Bronchial epithelial cell (primary cell): Measurements from ENCODE around the gene SETDB2. TPM values are rescaled to one million over a fixed set of nuclear protein-coding genes. Genes with fewer than 3 reads are reported as not detected.

Source experiments
- DNase-seq: peaks from one replicate; pipeline ENCODE4 v3.0.0-alpha.2; 2010; ENCODE audit warnings: low read depth
- FAIRE-seq: peaks from 2 replicates; lab custom pipeline; 2011; peaks lifted over from hg19 to GRCh38; lab: Jason Lieb, UNC
- H3K27me3 ChIP-seq: 2 replicates; pipeline ENCODE4 v1.5.1; 2011; ENCODE audit warnings: low read length; ENCODE audit not compliant: control insufficient read depth, insufficient read depth
- H3K36me3 ChIP-seq: 2 replicates; pipeline ENCODE4 v1.5.1; 2011; ENCODE audit warnings: low read length; ENCODE audit not compliant: control insufficient read depth, insufficient read depth
- H3K4me3 ChIP-seq: 2 replicates; pipeline ENCODE4 v1.5.1; 2011; ENCODE audit warnings: mild to moderate bottlenecking, low read depth, low read length, control low read depth
- total RNA-seq: library from RNA; depleted of rRNA; stranded (reverse); fragments of >200 nt; gene quantifications from 2 replicates; pipeline ENCODE4 v1.2.1, GENCODE V29; 2014
- TF ChIP-seq, protein P1 (sequence below): IDR thresholded peaks from 2 replicates; pipeline ENCODE4 v1.5.1; 2011; ENCODE audit warnings: mild to moderate bottlenecking, moderate library complexity, low read length, control low read depth, inconsistent platforms; ENCODE audit not compliant: insufficient read depth, severe bottlenecking

SETDB2 gene
- total RNA-seq, 1 donor from 2014 or later, result 5.3 TPM

GRCh38 chr13:49436890-49437289 lies 7.2 kb upstream of the SETDB2 start:
- no peak for FAIRE-seq
- DNase-seq, result peak; percentile 33
- Histone ChIP-seq H3K36me3 (no peaks in the 10 kb centered on the region), H3K4me3 (no peak overlapping the region), H3K27me3 (no peaks in the 10 kb centered on the region)
- TF ChIP-seq, protein P1, sequence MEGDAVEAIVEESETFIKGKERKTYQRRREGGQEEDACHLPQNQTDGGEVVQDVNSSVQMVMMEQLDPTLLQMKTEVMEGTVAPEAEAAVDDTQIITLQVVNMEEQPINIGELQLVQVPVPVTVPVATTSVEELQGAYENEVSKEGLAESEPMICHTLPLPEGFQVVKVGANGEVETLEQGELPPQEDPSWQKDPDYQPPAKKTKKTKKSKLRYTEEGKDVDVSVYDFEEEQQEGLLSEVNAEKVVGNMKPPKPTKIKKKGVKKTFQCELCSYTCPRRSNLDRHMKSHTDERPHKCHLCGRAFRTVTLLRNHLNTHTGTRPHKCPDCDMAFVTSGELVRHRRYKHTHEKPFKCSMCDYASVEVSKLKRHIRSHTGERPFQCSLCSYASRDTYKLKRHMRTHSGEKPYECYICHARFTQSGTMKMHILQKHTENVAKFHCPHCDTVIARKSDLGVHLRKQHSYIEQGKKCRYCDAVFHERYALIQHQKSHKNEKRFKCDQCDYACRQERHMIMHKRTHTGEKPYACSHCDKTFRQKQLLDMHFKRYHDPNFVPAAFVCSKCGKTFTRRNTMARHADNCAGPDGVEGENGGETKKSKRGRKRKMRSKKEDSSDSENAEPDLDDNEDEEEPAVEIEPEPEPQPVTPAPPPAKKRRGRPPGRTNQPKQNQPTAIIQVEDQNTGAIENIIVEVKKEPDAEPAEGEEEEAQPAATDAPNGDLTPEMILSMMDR, result no peak

GRCh38 chr13:49437705-49438104 lies 6.4 kb upstream of the SETDB2 start:
- H3K27me3 ChIP-seq, result no peaks in the 10 kb centered on the region
- TF ChIP-seq, protein P1, result no peak
- no peaks in the 10 kb centered on the region for H3K36me3 ChIP-seq
- H3K4me3 ChIP-seq, result no peak overlapping the region
- DNase-seq (no peak), FAIRE-seq (no peak)

- FAIRE-seq, result no peak
- TF ChIP-seq, protein P1, result no peak
- Histone ChIP-seq H3K4me3 (no peak overlapping the region), H3K36me3 (no peaks in the 10 kb centered on the region), H3K27me3 (no peaks in the 10 kb centered on the region)
- no peak for DNase-seq
Measured at GRCh38 chr13:49439609-49440008, 4.5 kb upstream of the SETDB2 start.

- TF ChIP-seq, protein P1, result no peak
- no peaks in the 10 kb centered on the region for H3K27me3 ChIP-seq
- FAIRE-seq, result no peak
Measured at GRCh38 chr13:49441312-49441711, 2.8 kb upstream of the SETDB2 start.

GRCh38 chr13:49441846-49442245 lies 2.2 kb upstream of the SETDB2 start:
- Histone ChIP-seq H3K4me3 (no peak overlapping the region), H3K27me3 (no peaks in the 10 kb centered on the region), H3K36me3 (no peaks in the 10 kb centered on the region)
- TF ChIP-seq, protein P1, result no peak
- DNase-seq (peak; percentile 53), FAIRE-seq (no peak)

More at GRCh38 chr13:49441312-49441711, 2.8 kb upstream of the SETDB2 start:
- no peak for DNase-seq
- Histone ChIP-seq H3K4me3 (no peak overlapping the region), H3K36me3 (no peaks in the 10 kb centered on the region)

GRCh38 chr13:49443357-49443703 lies 744 bp upstream of the SETDB2 start:
- Histone ChIP-seq H3K36me3 (no peaks in the 10 kb centered on the region), H3K4me3 (peak overlapping the region; percentile 79), H3K27me3 (no peaks in the 10 kb centered on the region)
- FAIRE-seq, result no peak
- TF ChIP-seq, protein P1, result no peak
- DNase-seq, result peak; percentile 32
